HCT116 (cell line): ENCODE results near the gene LRRC32. TPM values are rescaled to one million over a fixed set of nuclear protein-coding genes. Genes with fewer than 3 reads are reported as not detected.

ENCODE experiments used
- ATAC-seq: fragments of 200-7000 bp; cut with Tn5 transposase; 2 replicates; pipeline ENCODE4 v1.9.1; 2020; ENCODE audit warnings: mild to moderate bottlenecking, moderate library complexity
- BruUV-seq: library from RNA; stranded (reverse); fragments of 400-500 nt; replicated peaks from 2 replicates; lab custom pipeline; 2021; lab: Mats Ljungman, UMichigan
- CTCF ChIA-PET: fragments of 300-600 bp; sonication (Branson Sonifier 250); formaldehyde crosslinking; loops from one replicate; lab custom pipeline; 2021; ENCODE audit warnings: antibody characterized with exemption; lab: Charles Lee
- POLR2A ChIA-PET: fragments of 300-600, 350-600 bp; sonication (Branson Sonifier 250); formaldehyde crosslinking; loops from one replicate; lab custom pipeline; 2021; ENCODE audit warnings: antibody characterized with exemption; lab: Charles Lee
- RAD21 ChIA-PET, 2 experiments: fragments of 300-600 bp; sonication (Branson Sonifier 250); formaldehyde crosslinking; loops; one replicate each; lab custom pipeline; 2023; ENCODE audit warnings: low total read pairs in 2 of 2; ENCODE audit not compliant: uncharacterized antibody in 2 of 2, unreplicated experiment in 2 of 2, low non-redundant PET in 1 of 2; lab: Charles Lee
- DNase-seq: peaks from one replicate; pipeline ENCODE4 v3.0.0-alpha.2; 2010; ENCODE audit warnings: low read depth, low spot score
- H2AFZ ChIP-seq: fragments of 200-600 bp; shearing (Covaris generic), sonication (generic); 2 replicates; pipeline ENCODE4 v1.6.1; 2017; ENCODE audit warnings: low read depth, mixed run types, mixed read lengths, antibody characterized with exemption, low read length; ENCODE audit not compliant: poor library complexity, severe bottlenecking
- H3K27ac ChIP-seq: 2 replicates; pipeline ENCODE4 v1.5.1; 2012; ENCODE audit warnings: low read depth, low read length
- H3K27me3 ChIP-seq: fragments of 200-600 bp; sonication (generic); 2 replicates; pipeline ENCODE4 v1.6.1; 2016; ENCODE audit warnings: mixed run types, low read length, mixed read lengths; ENCODE audit not compliant: insufficient read depth
- H3K36me3 ChIP-seq, 2 experiments: fragments of 200-500 bp in 1 of 2; fragments of 200-600 bp in 1 of 2; sonication (Bioruptor generic) in 1 of 2; sonication (generic) in 1 of 2; 2 replicates each; pipeline versions ENCODE4 v1.5.1 to v1.6.1; 2014 to 2016; ENCODE audit warnings: low read length in 2 of 2, inconsistent platforms in 1 of 2, mixed read lengths in 1 of 2, mixed run types in 1 of 2; ENCODE audit not compliant: insufficient read depth in 2 of 2, control insufficient read depth in 1 of 2
- H3K4me1 ChIP-seq, 2 experiments: fragments of 200-600 bp in 1 of 2; sonication (generic) in 1 of 2; 2 replicates each; pipeline versions ENCODE4 v1.5.1 to v1.6.1; 2012 to 2017; ENCODE audit warnings: low read length in 2 of 2, inconsistent platforms in 1 of 2, mild to moderate bottlenecking in 1 of 2, mixed read lengths in 1 of 2, mixed run types in 1 of 2, moderate library complexity in 1 of 2; ENCODE audit not compliant: insufficient read depth in 2 of 2, control insufficient read depth in 1 of 2
- H3K4me2 ChIP-seq: fragments of 200-600 bp; sonication (generic); 2 replicates; pipeline ENCODE4 v1.6.1; 2017; ENCODE audit warnings: mixed run types, low read length, mixed read lengths
- H3K4me3 ChIP-seq, 2 experiments: fragments of 200-600 bp in 1 of 2; sonication (generic) in 1 of 2; replicated peaks in 1 of 2; 2 replicates each; pipeline ENCODE4 v1.5.1; 2011 to 2016; ENCODE audit warnings: low read length in 2 of 2, control low read depth in 1 of 2, low read depth in 1 of 2, mild to moderate bottlenecking in 1 of 2, mixed read lengths in 1 of 2, mixed run types in 1 of 2
- H3K79me2 ChIP-seq: fragments of 200-600 bp; sonication (generic); 2 replicates; pipeline ENCODE4 v1.6.1; 2017; ENCODE audit warnings: mild to moderate bottlenecking, mixed run types, low read length, moderate library complexity, mixed read lengths; ENCODE audit not compliant: insufficient read depth
- H3K9ac ChIP-seq: fragments of 200-600 bp; sonication (generic); 2 replicates; pipeline ENCODE4 v1.6.1; 2016; ENCODE audit warnings: low read length, mixed read lengths
- H3K9me2 ChIP-seq: fragments of 200-600 bp; sonication (generic), shearing (Covaris generic); 2 replicates; pipeline ENCODE4 v1.6.1; 2017; ENCODE audit warnings: mixed run types, mild to moderate bottlenecking, moderate library complexity; ENCODE audit not compliant: insufficient read depth
- H3K9me3 ChIP-seq, 2 experiments: fragments of 200-500 bp in 1 of 2; fragments of 200-600 bp in 1 of 2; sonication (Bioruptor generic) in 1 of 2; sonication (generic) in 1 of 2; 2 replicates each; pipeline ENCODE4 v1.6.1; 2014 to 2017; ENCODE audit warnings: low read length in 2 of 2, mixed read lengths in 2 of 2, inconsistent platforms in 1 of 2, low read depth in 1 of 2, mild to moderate bottlenecking in 1 of 2, mixed run types in 1 of 2, moderate library complexity in 1 of 2; ENCODE audit not compliant: control insufficient read depth in 1 of 2, insufficient read depth in 1 of 2
- H4K20me1 ChIP-seq: fragments of 200-600 bp; sonication (generic), shearing (Covaris generic); 2 replicates; pipeline ENCODE4 v1.6.1; 2017; ENCODE audit warnings: mixed run types, mild to moderate bottlenecking, moderate library complexity; ENCODE audit not compliant: insufficient read depth
- CBX3 ChIP-seq: IDR thresholded peaks from 2 replicates; pipeline ENCODE4 v1.6.1; 2012; ENCODE audit warnings: low read depth
- CTCF ChIP-seq, 3 experiments: fragments of 200-600 bp in 1 of 3; sonication (generic) in 1 of 3; IDR thresholded peaks in 2 of 3; conservative IDR thresholded peaks in 1 of 3; 2 replicates each; pipeline ENCODE4 v1.5.1; 2012 to 2017; ENCODE audit warnings: low read depth in 2 of 3, low read length in 2 of 3, antibody characterized with exemption in 1 of 3, borderline replicate concordance in 1 of 3, control low read depth in 1 of 3, mild to moderate bottlenecking in 1 of 3, mixed read lengths in 1 of 3, mixed run types in 1 of 3, moderate library complexity in 1 of 3; ENCODE audit not compliant: insufficient read depth in 1 of 3
- FOSL1 ChIP-seq: IDR thresholded peaks from 2 replicates; pipeline ENCODE4 v1.6.1; 2012; ENCODE audit warnings: low read depth
- JUND ChIP-seq: IDR thresholded peaks from 2 replicates; pipeline ENCODE4 v1.6.1; 2012
- REST ChIP-seq: IDR thresholded peaks from 2 replicates; pipeline ENCODE4 v1.6.1; 2012; ENCODE audit warnings: low read depth
- TCF7L2 ChIP-seq: IDR thresholded peaks from 2 replicates; pipeline ENCODE4 v1.7.0; 2011; ENCODE audit warnings: borderline replicate concordance, inconsistent platforms; ENCODE audit not compliant: insufficient read depth, insufficient read length; ENCODE audit errors: extremely low read depth
- YY1 ChIP-seq: IDR thresholded peaks from 2 replicates; pipeline ENCODE4 v1.6.1; 2011; ENCODE audit warnings: low read length, low read depth, moderate library complexity, mild to moderate bottlenecking; ENCODE audit not compliant: insufficient replicate concordance; ENCODE audit errors: extremely low read depth
- intact Hi-C: fragments of 100-400 bp; cut with micrococcal nuclease; formaldehyde crosslinking; loops from 2 replicates; pipeline ENCODE4 v1.10.0; 2022
- total RNA-seq: library from RNA; stranded (reverse); gene quantifications from one replicate; pipeline ENCODE4 v1.2.1, GENCODE V29; 2021; ENCODE audit not compliant: unreplicated experiment

LRRC32 gene
- total RNA-seq, 1 experiment from 2014 or later: 0.54 TPM

GRCh38 chr11:76656571-76657081, 13.9 kb downstream of the LRRC32 start:
- intact Hi-C loops: no loop called here
- no peak for DNase-seq
- Histone ChIP-seq H3K9me3 (no peaks in the 10 kb centered on the region), H3K9me2 (no peaks in the 10 kb centered on the region), H3K27ac (no peak overlapping the region), H4K20me1 (no peaks in the 10 kb centered on the region), H3K4me3 (no peak overlapping the region), H3K36me3 (no peaks in the 10 kb centered on the region), H3K4me2 (no peak overlapping the region), H3K79me2 (no peaks in the 10 kb centered on the region), H3K27me3 (no peaks in the 10 kb centered on the region), H3K9ac (no peak overlapping the region), H2AFZ (no peak overlapping the region), H3K4me1 (peaks cover 0 to 7% of the 10 kb centered on the region in 2 experiments; a peak in 2 of 4 replicates)
- no peak for ATAC-seq
- CTCF ChIA-PET: no interaction called here
- no peak for TF ChIP-seq CBX3
- no peak for TF ChIP-seq FOSL1
- no peak for TF ChIP-seq TCF7L2
- TF ChIP-seq YY1: no peak
- no peak for TF ChIP-seq REST
- TF ChIP-seq JUND: no peak
- no peak for TF ChIP-seq CTCF (IDR thresholded peaks at IDR 0.05 in 2 of 3, conservative IDR thresholded peaks at IDR 0.05 in 1 of 3; ENCODE audit: borderline replicate concordance in 1 of 3, insufficient read depth in 1 of 3, low read depth in 2 of 3, low read length in 2 of 3)
- RAD21 ChIA-PET: no interaction called here
- POLR2A ChIA-PET: no interaction called here
- no TSS peak for BruUV-seq
